Measurements from ENCODE around the gene SPECC1. TPM values are rescaled to one million over a fixed set of nuclear protein-coding genes. Genes with fewer than 3 reads are reported as not detected.

The SPECC1 gene
- total RNA-seq, 1 experiment from 2014 or later = 103 TPM

GRCh38 chr17:20256144-20256543 lies 247.0 kb downstream of the SPECC1 start:
- Mint-ChIP-seq H3K9me3 (no peaks in the 10 kb centered on the region), H3K4me1 (no peaks in the 10 kb centered on the region), H3K27ac (no peak overlapping the region), H3K36me3 (peaks cover 59% of the 10 kb centered on the region), H3K27me3 (ENCODE audit: low read depth) (no peaks in the 10 kb centered on the region), H3K4me3 (no peak overlapping the region)
- ChIA-PET CTCF (interaction anchor here (0.8 kb wide), 1 partner anchor 20 kb away, joined by 3 read pairs; no protein-coding TSS in a partner anchor), POLR2A (no interaction called here)
- DNase-seq (ENCODE audit: low spot score) = no peak
- no peak for TF ChIP-seq ZNF263 (CRISPR knock-in tag; IDR thresholded peaks at IDR 0.05; ENCODE audit: low read depth)
- TF ChIP-seq TEAD4 (CRISPR knock-in tag; IDR thresholded peaks at IDR 0.05) = no peak
- TF ChIP-seq ATF1 (CRISPR knock-in tag; IDR thresholded peaks at IDR 0.05) = no peak
- TF ChIP-seq USF1 (CRISPR knock-in tag; IDR thresholded peaks at IDR 0.05) = no peak
- no peak for TF ChIP-seq KAT7 (CRISPR knock-in tag; IDR thresholded peaks at IDR 0.05; ENCODE audit: borderline replicate concordance)
- TF ChIP-seq EMX1 (CRISPR knock-in tag; IDR thresholded peaks at IDR 0.05) = no peak
- no peak for TF ChIP-seq ERG (CRISPR knock-in tag; IDR thresholded peaks at IDR 0.05)
- TF ChIP-seq ZNF317 (CRISPR knock-in tag; IDR thresholded peaks at IDR 0.05; ENCODE audit: borderline replicate concordance, low read depth) = no peak
- TF ChIP-seq GABPB1 (CRISPR knock-in tag; IDR thresholded peaks at IDR 0.05) = no peak
- no peak for TF ChIP-seq AFF4 (CRISPR knock-in tag; IDR thresholded peaks at IDR 0.05; ENCODE audit: borderline replicate concordance)
- TF ChIP-seq CDX4 (CRISPR knock-in tag; IDR thresholded peaks at IDR 0.05; ENCODE audit: borderline replicate concordance) = no peak
- no peak for TF ChIP-seq ZBTB43 (CRISPR knock-in tag; IDR thresholded peaks at IDR 0.05)
- no peak for TF ChIP-seq FOXP4 (CRISPR knock-in tag; IDR thresholded peaks at IDR 0.05)
- no peak for TF ChIP-seq FOXJ3 (CRISPR knock-in tag; IDR thresholded peaks at IDR 0.05; ENCODE audit: borderline replicate concordance)
- TF ChIP-seq NR2C2 (CRISPR knock-in tag; IDR thresholded peaks at IDR 0.05) = no peak
- TF ChIP-seq ETV6 (CRISPR knock-in tag; IDR thresholded peaks at IDR 0.05) = no peak
- TF ChIP-seq ZSCAN18 (CRISPR knock-in tag; IDR thresholded peaks at IDR 0.05) = no peak
- ATAC-seq = no peak
